Liver (tissue), 3 donors: Measurements from ENCODE around the gene GLRA3.

Experiments
- ATF3 ChIP-seq: IDR thresholded peaks from 2 replicates; pipeline ENCODE4 v1.6.1; 2016; ENCODE audit warnings: antibody characterized with exemption
- CTCF ChIP-seq: fragments of 150-350 bp; IDR thresholded peaks from 2 replicates; pipeline ENCODE4 v1.5.1; 2017; ENCODE audit warnings: improper control_type of control experiment, low read depth, low read length; ENCODE audit not compliant: missing input control
- EGR1 ChIP-seq, 2 donors: IDR thresholded peaks; 2 replicates each; pipeline ENCODE4 v1.6.1; 2016 to 2018; ENCODE audit warnings: antibody characterized with exemption in 2 of 2, low read depth in 2 of 2
- FOXA1 ChIP-seq: IDR thresholded peaks from 2 replicates; pipeline ENCODE4 v1.6.1; 2016; ENCODE audit warnings: antibody characterized with exemption
- GABPA ChIP-seq, 2 donors: IDR thresholded peaks in 1 of 2; conservative IDR thresholded peaks in 1 of 2; 2 replicates each; pipeline ENCODE4 v1.6.1; 2016; ENCODE audit warnings: antibody characterized with exemption in 2 of 2, mild to moderate bottlenecking in 1 of 2, moderate library complexity in 1 of 2
- JUND ChIP-seq, 2 donors: IDR thresholded peaks; 2 replicates each; pipeline ENCODE4 v1.6.1; 2016; ENCODE audit warnings: antibody characterized with exemption in 2 of 2
- MAX ChIP-seq: IDR thresholded peaks from 2 replicates; pipeline ENCODE4 v1.6.1; 2016; ENCODE audit warnings: antibody characterized with exemption
- RAD21 ChIP-seq, 2 donors: IDR thresholded peaks; 2 replicates each; pipeline ENCODE4 v1.6.1; 2016; ENCODE audit warnings: antibody characterized with exemption in 2 of 2, mild to moderate bottlenecking in 2 of 2
- REST ChIP-seq: IDR thresholded peaks from 2 replicates; pipeline ENCODE4 v1.6.1; 2016; ENCODE audit warnings: antibody characterized with exemption, mild to moderate bottlenecking
- RXRA ChIP-seq, 2 donors: IDR thresholded peaks; 2 replicates each; pipeline ENCODE4 v1.6.1; 2017 to 2018; ENCODE audit warnings: antibody characterized with exemption in 2 of 2, mild to moderate bottlenecking in 1 of 2
- SP1 ChIP-seq: IDR thresholded peaks from 2 replicates; pipeline ENCODE4 v1.6.1; 2018; ENCODE audit warnings: antibody characterized with exemption, mild to moderate bottlenecking
- YY1 ChIP-seq: IDR thresholded peaks from 2 replicates; pipeline ENCODE4 v1.6.1; 2016; ENCODE audit warnings: antibody characterized with exemption, mild to moderate bottlenecking
- ZBTB33 ChIP-seq: IDR thresholded peaks from 2 replicates; pipeline ENCODE4 v1.6.1; 2016; ENCODE audit warnings: antibody characterized with exemption
- donor health status: healthy.
- donor health status: healthy.

- TF ChIP-seq SP1 = no peak
- no peak for TF ChIP-seq YY1
- no peak for TF ChIP-seq CTCF
- no peak for TF ChIP-seq GABPA (IDR thresholded peaks at IDR 0.05 in 1 of 2, conservative IDR thresholded peaks at IDR 0.05 in 1 of 2)
- TF ChIP-seq RAD21 (IDR thresholded peaks at IDR 0.05) = no peak
- TF ChIP-seq EGR1 (IDR thresholded peaks at IDR 0.05; ENCODE audit: low read depth in 2 of 2) = no peak
- no peak for TF ChIP-seq RXRA (IDR thresholded peaks at IDR 0.05)
- no peak for TF ChIP-seq ATF3
- TF ChIP-seq FOXA1 = no peak
- no peak for TF ChIP-seq JUND (IDR thresholded peaks at IDR 0.05)
- TF ChIP-seq REST = no peak
- TF ChIP-seq MAX = no peak
- TF ChIP-seq ZBTB33 = no peak
These were observed 19.5 kb upstream of the GLRA3 start for GRCh38 chr4:174848596-174848995.
